Chondrocyte (in vitro differentiated cells): ENCODE results near the gene RUNX2. TPM values are rescaled to one million over a fixed set of nuclear protein-coding genes. Genes with fewer than 3 reads are reported as not detected.
A peak's percentile ranks its signal among the peaks of the same experiment; 100 is the strongest.

Experiments used
- DNase-seq: peaks from one replicate; pipeline ENCODE4 v3.0.0; 2021; ENCODE audit warnings: mixed read lengths, low spot score
- H3K27ac Mint-ChIP-seq: one replicate; pipeline ENCODE4 v1.8.0; 2021; ENCODE audit warnings: mild to moderate bottlenecking, moderate library complexity, mixed read lengths; ENCODE audit not compliant: unreplicated experiment
- H3K27me3 Mint-ChIP-seq: 2 replicates; pipeline ENCODE4 v1.8.0; 2021; ENCODE audit warnings: low read depth, mixed read lengths
- H3K36me3 Mint-ChIP-seq: 2 replicates; pipeline ENCODE4 v1.8.0; 2021; ENCODE audit warnings: low read depth, mixed read lengths
- H3K4me1 Mint-ChIP-seq: 2 replicates; pipeline ENCODE4 v1.8.0; 2021; ENCODE audit warnings: low read depth, mild to moderate bottlenecking, mixed read lengths
- H3K4me3 Mint-ChIP-seq: one replicate; pipeline ENCODE4 v1.8.0; 2021; ENCODE audit warnings: mild to moderate bottlenecking, moderate library complexity, mixed read lengths; ENCODE audit not compliant: unreplicated experiment
- H3K9me3 Mint-ChIP-seq: 2 replicates; pipeline ENCODE4 v1.8.0; 2021; ENCODE audit warnings: low read depth, mixed read lengths
- CTCF ChIP-seq: fragments of 200-600 bp; sonication (generic); IDR thresholded peaks from 2 replicates; pipeline ENCODE4 v1.5.0; 2021; ENCODE audit warnings: antibody characterized with exemption, mild to moderate bottlenecking, moderate library complexity
- total RNA-seq: library from RNA; stranded (reverse); gene quantifications from 3 replicates; pipeline ENCODE4 v1.2.1, GENCODE V29; 2021

Gene RUNX2
- total RNA-seq, 1 donor from 2014 or later: 12.2 TPM

GRCh38 chr6:45438849-45439406 lies 110.8 kb downstream of the RUNX2 start:
- no peak for TF ChIP-seq CTCF
- peaks cover 9% of the 10 kb centered on the region for H3K36me3 Mint-ChIP-seq
- DNase-seq: no peak
- H3K27ac Mint-ChIP-seq: peak overlapping the region; percentile 95
- H3K9me3 Mint-ChIP-seq: no peaks in the 10 kb centered on the region
- no peaks in the 10 kb centered on the region for H3K27me3 Mint-ChIP-seq
- H3K4me1 Mint-ChIP-seq: peaks cover 65% of the 10 kb centered on the region
- H3K4me3 Mint-ChIP-seq: no peak overlapping the region

- H3K4me1 Mint-ChIP-seq: peaks cover 62% of the 10 kb centered on the region
- H3K27me3 Mint-ChIP-seq: no peaks in the 10 kb centered on the region
- peaks cover 9% of the 10 kb centered on the region for H3K36me3 Mint-ChIP-seq
- peak overlapping the region; percentile 95 for H3K27ac Mint-ChIP-seq
- no peak for TF ChIP-seq CTCF
- no peak overlapping the region for H3K4me3 Mint-ChIP-seq
- H3K9me3 Mint-ChIP-seq: no peaks in the 10 kb centered on the region
- DNase-seq: no peak
Measured at GRCh38 chr6:45439459-45439858, 111.3 kb downstream of the RUNX2 start.

GRCh38 chr6:45439861-45440388 lies 111.8 kb downstream of the RUNX2 start:
- Mint-ChIP-seq H3K27ac (peak overlapping the region; percentile 8), H3K36me3 (peaks cover 9% of the 10 kb centered on the region)
- no peak for TF ChIP-seq CTCF

GRCh38 chr6:45441851-45442453 lies 113.8 kb downstream of the RUNX2 start:
- no peaks in the 10 kb centered on the region for H3K27me3 Mint-ChIP-seq
- peaks cover 66% of the 10 kb centered on the region for H3K4me1 Mint-ChIP-seq
- H3K9me3 Mint-ChIP-seq: no peaks in the 10 kb centered on the region
- peak; percentile 13 for TF ChIP-seq CTCF
- no peak overlapping the region for H3K4me3 Mint-ChIP-seq
- H3K36me3 Mint-ChIP-seq: peaks cover 9% of the 10 kb centered on the region
- no peak overlapping the region for H3K27ac Mint-ChIP-seq
- DNase-seq: no peak

More at GRCh38 chr6:45439861-45440388, 111.8 kb downstream of the RUNX2 start:
- DNase-seq: no peak
- no peak overlapping the region for H3K4me3 Mint-ChIP-seq
- no peaks in the 10 kb centered on the region for H3K27me3 Mint-ChIP-seq
- no peaks in the 10 kb centered on the region for H3K9me3 Mint-ChIP-seq
- H3K4me1 Mint-ChIP-seq: peaks cover 62% of the 10 kb centered on the region

- Mint-ChIP-seq H3K4me3 (no peak overlapping the region), H3K27ac (peak overlapping the region; percentile 18), H3K9me3 (no peaks in the 10 kb centered on the region), H3K27me3 (no peaks in the 10 kb centered on the region), H3K4me1 (peaks cover 66% of the 10 kb centered on the region), H3K36me3 (peaks cover 9% of the 10 kb centered on the region)
- no peak for DNase-seq
- TF ChIP-seq CTCF: no peak
Measured at GRCh38 chr6:45442716-45443115, 114.6 kb downstream of the RUNX2 start.
